Activated T-cell treated with anti-CD3 and anti-CD28 coated beads, Interleukin-2, amount 50 U/mL, for 4 hours (primary cell): ENCODE measurements around the gene NFASC. TPM values are rescaled to one million over a fixed set of nuclear protein-coding genes. Genes with fewer than 3 reads are reported as not detected.

Experiments
- ATAC-seq, 2 donors: fragments of 200-7000 bp; cut with Tn5 transposase; one replicate each; pipeline ENCODE4 v1.10.0; 2021
- DNase-seq: peaks from one replicate; pipeline ENCODE4 v3.0.0-alpha.2; 2020
- H3K27me3 Mint-ChIP-seq: one replicate; pipeline ENCODE4 v1.8.0; 2021; ENCODE audit warnings: low read depth, mixed read lengths
- H3K36me3 Mint-ChIP-seq: one replicate; pipeline ENCODE4 v1.8.0; 2022; ENCODE audit warnings: mixed read lengths; ENCODE audit not compliant: insufficient read depth
- H3K4me1 Mint-ChIP-seq: one replicate; pipeline ENCODE4 v1.8.0; 2021; ENCODE audit warnings: low read depth, mixed read lengths
- H3K4me3 Mint-ChIP-seq: one replicate; pipeline ENCODE4 v1.8.0; 2021; ENCODE audit warnings: mild to moderate bottlenecking, moderate library complexity, mixed read lengths
- H3K9me3 Mint-ChIP-seq: one replicate; pipeline ENCODE4 v1.8.0; 2021; ENCODE audit warnings: mixed read lengths
- total RNA-seq, 3 donors: library from RNA; stranded (reverse); gene quantifications; one replicate each; pipeline ENCODE4 v1.2.1, GENCODE V29; 2021

Gene NFASC
- total RNA-seq, 3 donors from 2014 or later, result 0.13 to 0.41 (median 0.13) TPM

DNA sequence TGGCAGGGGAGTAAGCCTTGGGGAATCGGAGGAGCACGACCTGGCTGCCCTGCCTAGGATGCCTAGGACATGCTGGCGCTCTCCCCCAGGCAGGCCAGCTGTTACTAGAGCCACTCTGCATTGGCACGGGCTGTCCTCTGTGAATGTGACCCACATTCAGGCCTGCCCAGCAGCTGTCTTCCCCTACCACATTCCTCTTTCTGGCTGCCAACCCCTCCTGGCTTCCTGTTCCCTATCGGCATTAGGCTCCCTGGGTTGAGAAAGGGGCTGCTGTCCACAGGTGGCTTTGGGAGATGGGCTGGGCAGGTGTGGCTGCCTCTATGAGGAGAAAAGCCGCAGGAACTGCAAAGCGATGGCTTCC is 2.3 kb upstream of the NFASC start:
- no peak for ATAC-seq
- peaks cover 22% of the 10 kb centered on the region for H3K27me3 Mint-ChIP-seq
- H3K4me3 Mint-ChIP-seq, result no peak overlapping the region
- no peaks in the 10 kb centered on the region for H3K4me1 Mint-ChIP-seq
- H3K36me3 Mint-ChIP-seq, result no peaks in the 10 kb centered on the region
- no peak for DNase-seq
- H3K9me3 Mint-ChIP-seq, result no peaks in the 10 kb centered on the region

DNA sequence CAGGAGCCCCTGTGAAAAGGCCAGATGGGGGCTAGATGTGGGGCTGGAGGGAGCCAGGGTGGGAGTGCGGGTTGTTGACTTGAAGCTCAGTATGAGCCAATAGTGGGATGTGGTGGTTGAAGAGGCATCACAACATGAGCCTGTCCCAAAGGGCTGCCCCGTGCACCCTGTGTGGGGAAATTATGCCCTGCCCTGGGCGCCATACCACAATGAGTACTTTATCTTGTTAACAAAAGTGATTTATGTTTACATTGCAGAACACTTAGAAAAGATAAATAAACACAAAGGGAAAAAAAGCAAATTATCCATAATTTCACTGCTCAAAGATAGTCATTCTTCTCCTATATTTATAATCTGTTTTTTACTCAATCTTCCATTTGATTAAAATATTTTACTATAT is 1.6 kb upstream of the NFASC start:
- peaks cover 22% of the 10 kb centered on the region for H3K27me3 Mint-ChIP-seq
- no peaks in the 10 kb centered on the region for H3K4me1 Mint-ChIP-seq
- H3K36me3 Mint-ChIP-seq, result no peaks in the 10 kb centered on the region
- no peak overlapping the region for H3K4me3 Mint-ChIP-seq
- ATAC-seq (no peak), DNase-seq (no peak)
- no peaks in the 10 kb centered on the region for H3K9me3 Mint-ChIP-seq

DNA sequence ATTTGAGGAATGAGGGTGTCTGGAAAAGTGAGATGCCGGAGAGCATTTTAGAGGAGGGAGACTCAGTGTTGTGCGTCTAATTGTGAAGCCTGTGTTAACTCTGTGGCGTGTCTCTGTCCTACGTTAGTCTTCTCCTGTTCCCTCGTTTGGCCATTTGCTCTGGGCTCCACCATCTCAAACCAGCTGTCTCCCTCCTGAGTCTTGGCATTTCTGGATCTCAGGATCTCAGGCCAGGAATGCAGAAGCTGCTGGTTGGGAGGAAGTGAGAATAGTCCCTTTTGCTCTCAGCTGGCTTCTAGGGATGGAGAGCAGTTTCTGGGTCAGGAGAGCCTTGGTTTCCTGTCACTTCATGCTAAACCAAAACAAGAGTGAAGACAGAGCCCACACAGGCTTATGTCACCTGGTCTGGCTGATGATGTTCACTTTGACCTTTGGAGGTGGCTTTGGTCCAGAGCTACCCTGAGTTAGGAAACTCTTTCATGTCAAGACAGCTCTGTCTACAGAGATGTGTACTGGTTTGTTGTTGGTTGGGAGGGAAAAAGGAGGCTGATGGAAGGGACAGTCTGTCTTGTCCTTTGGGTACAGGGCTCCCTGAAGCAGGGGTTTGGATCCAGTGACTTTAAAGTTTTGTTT is 859 bp downstream of the NFASC start:
- H3K4me3 Mint-ChIP-seq, result no peak overlapping the region
- no peaks in the 10 kb centered on the region for H3K36me3 Mint-ChIP-seq
- no peaks in the 10 kb centered on the region for H3K4me1 Mint-ChIP-seq
- no peak for DNase-seq
- H3K27me3 Mint-ChIP-seq, result peaks cover 22% of the 10 kb centered on the region
- no peak for ATAC-seq
- no peaks in the 10 kb centered on the region for H3K9me3 Mint-ChIP-seq

DNA sequence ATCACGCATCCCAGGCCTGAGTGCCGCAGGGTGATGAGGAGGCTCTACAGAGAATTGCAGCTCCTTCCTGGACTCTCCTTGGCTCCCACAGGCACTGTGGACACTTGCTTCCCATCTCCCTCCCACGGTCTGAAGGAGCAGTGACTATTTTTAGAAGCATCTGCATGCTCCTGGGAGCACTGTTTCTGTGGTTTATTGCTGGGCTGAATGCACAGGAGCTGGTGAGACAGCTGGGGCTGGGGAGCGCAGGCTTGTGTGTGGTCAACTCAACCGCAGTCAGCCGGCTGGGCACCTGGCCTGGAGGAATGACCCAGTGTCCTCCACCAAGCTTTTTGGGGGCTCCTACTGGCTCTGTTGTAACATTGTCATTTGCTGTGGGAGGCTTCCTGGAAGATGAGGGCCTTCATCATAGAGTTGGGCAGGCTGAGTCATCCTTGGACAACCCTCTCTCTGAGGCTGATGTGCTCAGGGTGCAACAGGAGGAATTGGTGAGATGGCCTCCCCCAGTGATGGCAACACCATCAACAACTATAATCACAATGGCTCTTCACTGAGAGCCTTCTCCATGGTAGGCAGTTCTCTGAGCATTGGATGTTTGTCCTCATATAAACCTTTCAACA is 1.7 kb downstream of the NFASC start:
- ATAC-seq (no peak), DNase-seq (no peak)
- H3K4me1 Mint-ChIP-seq, result no peaks in the 10 kb centered on the region
- peaks cover 18% of the 10 kb centered on the region for H3K27me3 Mint-ChIP-seq
- no peak overlapping the region for H3K4me3 Mint-ChIP-seq
- no peaks in the 10 kb centered on the region for H3K9me3 Mint-ChIP-seq
- H3K36me3 Mint-ChIP-seq, result no peaks in the 10 kb centered on the region

DNA sequence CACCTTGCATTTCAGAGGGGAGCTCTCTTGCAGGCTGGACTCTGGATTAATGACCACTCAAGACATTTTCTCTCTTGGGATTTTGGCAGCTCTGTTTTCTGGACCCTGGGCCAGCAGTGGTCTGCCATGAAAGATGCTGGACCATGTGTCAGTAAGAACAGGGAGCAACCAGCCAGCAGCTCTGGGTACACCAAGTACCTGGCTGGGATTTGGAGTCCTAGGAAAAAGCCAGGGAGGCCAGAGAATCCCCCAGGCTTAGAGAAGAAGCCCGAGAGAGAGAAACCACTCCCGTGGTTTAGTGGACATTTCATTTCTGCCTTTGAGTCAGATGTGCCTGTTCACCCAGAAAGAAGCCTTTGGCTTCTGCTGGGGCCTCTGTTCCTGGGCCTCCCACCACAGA is 2.5 kb downstream of the NFASC start:
- Mint-ChIP-seq H3K36me3 (no peaks in the 10 kb centered on the region), H3K27me3 (peaks cover 15% of the 10 kb centered on the region), H3K4me1 (no peaks in the 10 kb centered on the region), H3K9me3 (no peaks in the 10 kb centered on the region), H3K4me3 (no peak overlapping the region)
- DNase-seq (no peak), ATAC-seq (no peak)

DNA sequence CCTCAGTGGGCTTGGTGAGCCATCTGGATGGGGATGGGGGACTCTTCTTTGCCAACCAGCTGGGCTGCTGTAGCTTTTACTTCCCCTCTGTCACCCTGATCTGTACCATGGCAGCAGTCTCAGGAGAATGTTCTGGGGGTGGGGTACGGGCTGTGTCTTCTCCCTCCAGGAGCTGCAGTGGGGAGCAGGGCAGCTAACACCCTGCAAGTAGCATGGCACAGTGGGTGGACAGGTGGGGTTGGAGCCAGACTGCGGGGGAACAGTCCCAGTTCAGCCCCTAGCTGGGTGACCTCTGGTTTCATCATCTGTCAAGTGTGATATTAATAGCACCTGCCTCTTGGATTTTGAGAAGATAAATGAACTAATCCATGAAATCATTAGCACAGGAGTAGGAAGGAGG is 3.1 kb downstream of the NFASC start:
- ATAC-seq (no peak), DNase-seq (no peak)
- Mint-ChIP-seq H3K27me3 (peaks cover 20% of the 10 kb centered on the region), H3K4me1 (no peaks in the 10 kb centered on the region), H3K4me3 (no peak overlapping the region), H3K36me3 (no peaks in the 10 kb centered on the region), H3K9me3 (no peaks in the 10 kb centered on the region)

DNA sequence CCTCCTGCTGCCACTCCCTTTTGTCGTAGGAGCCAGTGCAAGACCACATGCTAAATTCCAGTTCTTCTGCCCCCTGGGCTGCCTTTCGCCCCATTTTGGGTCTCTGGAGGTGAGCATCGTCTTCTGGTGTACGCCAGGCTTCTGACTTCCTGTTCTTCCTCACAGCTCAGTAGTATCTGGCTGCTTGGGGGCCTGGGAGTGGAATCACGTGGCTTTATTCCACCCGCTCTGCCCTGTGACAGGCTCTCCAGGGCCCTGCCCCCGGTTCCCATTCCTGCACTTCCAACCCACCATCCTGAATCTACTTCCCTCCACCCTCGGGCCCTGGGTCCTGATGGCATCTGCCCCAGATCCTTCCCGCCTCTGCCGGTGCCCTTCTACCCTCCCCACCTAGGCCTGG is 3.6 kb downstream of the NFASC start:
- no peaks in the 10 kb centered on the region for H3K4me1 Mint-ChIP-seq
- no peaks in the 10 kb centered on the region for H3K36me3 Mint-ChIP-seq
- peaks cover 20% of the 10 kb centered on the region for H3K27me3 Mint-ChIP-seq
- H3K9me3 Mint-ChIP-seq, result no peaks in the 10 kb centered on the region
- H3K4me3 Mint-ChIP-seq, result no peak overlapping the region
- DNase-seq, result no peak
- no peak for ATAC-seq

DNA sequence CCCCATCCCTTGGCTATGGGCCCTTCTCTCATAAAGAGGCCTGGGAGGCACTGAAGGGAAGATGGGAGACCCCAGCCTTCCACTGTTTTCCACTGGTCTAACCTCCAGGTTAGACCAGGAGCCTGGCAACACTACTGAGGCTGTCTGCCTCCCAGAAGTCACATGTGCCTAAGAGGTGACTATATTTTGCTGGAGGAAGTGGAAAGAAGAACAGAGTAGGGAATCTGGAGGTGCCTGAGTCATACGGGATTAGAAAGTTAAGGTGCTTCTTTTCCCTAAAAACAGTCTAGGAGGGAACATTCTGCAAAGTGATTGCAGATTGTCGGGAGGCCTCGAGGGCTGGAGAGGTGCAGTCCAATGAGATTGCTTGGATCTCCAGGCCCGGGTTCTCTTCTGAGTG is 4.6 kb downstream of the NFASC start:
- Mint-ChIP-seq H3K36me3 (no peaks in the 10 kb centered on the region), H3K4me3 (no peak overlapping the region)

DNA sequence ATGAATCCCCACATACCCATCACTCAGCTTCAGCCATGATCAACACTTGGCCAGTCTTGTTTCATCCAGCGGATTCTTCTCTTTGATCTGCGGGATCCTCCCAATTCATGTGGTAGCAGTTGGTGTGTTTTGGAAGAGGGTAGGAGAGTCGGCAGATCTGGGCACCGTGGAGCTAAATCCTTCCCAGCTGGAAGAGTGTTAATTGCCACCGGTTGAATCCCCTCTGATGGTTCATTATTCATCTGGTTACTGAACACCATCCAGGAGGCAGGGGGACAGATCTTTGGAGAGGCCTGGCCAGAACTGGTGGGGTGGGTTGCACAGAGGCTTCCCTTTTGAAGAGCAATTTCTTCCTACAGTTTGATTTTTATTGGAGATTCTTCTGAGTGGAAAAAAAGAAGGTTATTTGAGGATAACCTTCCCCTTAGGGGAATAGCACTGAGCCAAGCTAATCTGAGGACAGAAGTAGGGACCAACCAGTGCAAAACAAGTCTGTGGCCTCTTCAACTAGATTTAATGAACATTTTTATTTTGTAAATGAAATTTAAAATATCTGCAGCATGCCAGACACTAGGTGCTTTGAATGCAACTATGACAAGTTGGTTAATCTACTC is 8.1 kb downstream of the NFASC start:
- Mint-ChIP-seq H3K9me3 (no peaks in the 10 kb centered on the region), H3K4me1 (no peaks in the 10 kb centered on the region), H3K4me3 (no peak overlapping the region), H3K36me3 (no peaks in the 10 kb centered on the region), H3K27me3 (peaks cover 5% of the 10 kb centered on the region)
- ATAC-seq (no peak), DNase-seq (no peak)

More for the DNA sequence above, 4.6 kb downstream of the NFASC start:
- Mint-ChIP-seq H3K27me3 (peaks cover 16% of the 10 kb centered on the region), H3K9me3 (no peaks in the 10 kb centered on the region), H3K4me1 (no peaks in the 10 kb centered on the region)
- DNase-seq (no peak), ATAC-seq (no peak)

DNA sequence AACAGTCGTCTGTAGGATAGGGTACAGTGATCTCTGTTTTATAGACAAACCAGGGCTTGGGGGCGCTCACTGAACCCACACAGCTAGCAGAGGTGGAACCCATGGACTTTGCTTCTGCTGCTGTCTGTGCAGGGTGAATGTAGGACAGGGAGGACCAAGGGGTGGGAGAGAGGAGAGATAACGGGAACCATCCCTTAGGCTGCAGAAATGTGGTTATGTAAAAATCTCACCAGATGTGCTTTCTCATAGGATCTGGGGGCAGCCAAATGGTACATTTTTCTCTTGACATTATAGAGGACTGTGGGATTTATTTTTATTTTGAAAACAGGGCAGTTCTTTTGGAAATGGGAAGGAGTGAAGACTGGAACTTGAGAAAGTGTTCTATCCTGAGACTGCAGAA is 8.7 kb downstream of the NFASC start:
- Mint-ChIP-seq H3K9me3 (no peaks in the 10 kb centered on the region), H3K36me3 (no peaks in the 10 kb centered on the region), H3K4me1 (no peaks in the 10 kb centered on the region), H3K4me3 (no peak overlapping the region), H3K27me3 (peaks cover 5% of the 10 kb centered on the region)
- ATAC-seq (no peak), DNase-seq (no peak)

DNA sequence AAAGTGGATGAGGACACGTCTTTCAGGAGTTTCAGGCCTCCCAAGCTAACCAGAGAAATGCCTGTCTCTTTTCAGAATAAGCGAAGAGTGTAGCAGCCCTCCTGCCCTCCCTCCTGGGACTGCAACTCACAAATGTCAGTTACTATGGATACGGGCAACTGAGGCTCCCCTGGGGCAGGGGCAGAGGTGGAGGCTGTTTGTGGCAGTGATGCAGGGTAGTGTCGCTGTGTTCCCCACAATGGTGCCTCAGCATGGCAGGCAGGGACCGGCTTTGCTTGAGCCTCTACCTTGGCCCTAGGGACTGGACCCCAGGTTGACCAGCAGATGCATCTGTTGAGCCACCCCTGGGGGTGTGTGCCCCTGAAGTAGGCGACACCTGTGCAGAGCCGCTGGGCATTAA is 10.2 kb downstream of the NFASC start:
- DNase-seq, result no peak
- Mint-ChIP-seq H3K27me3 (peaks cover 5% of the 10 kb centered on the region), H3K4me3 (no peak overlapping the region), H3K36me3 (no peaks in the 10 kb centered on the region), H3K9me3 (no peaks in the 10 kb centered on the region), H3K4me1 (no peaks in the 10 kb centered on the region)
- ATAC-seq, result no peak

DNA sequence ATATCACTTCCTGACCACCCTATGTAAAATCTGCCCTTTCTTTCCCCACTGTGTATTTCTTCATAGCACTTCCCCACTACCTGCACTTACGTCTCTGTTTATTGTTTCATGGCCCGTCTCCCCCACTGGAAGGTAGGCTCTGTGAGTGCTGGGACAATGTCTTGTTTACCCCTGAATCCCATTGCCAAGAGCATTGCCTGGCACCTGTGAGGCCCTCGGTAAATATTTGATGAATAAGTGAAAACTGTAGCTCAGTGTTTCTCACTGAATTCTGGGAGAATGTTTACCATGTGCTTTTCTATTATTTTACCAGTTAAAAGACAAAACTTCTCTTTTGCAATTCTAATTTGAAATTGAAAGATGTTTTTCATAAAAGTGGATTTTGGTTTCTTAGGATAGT is 11.8 kb downstream of the NFASC start:
- Mint-ChIP-seq H3K4me3 (no peak overlapping the region), H3K4me1 (no peaks in the 10 kb centered on the region), H3K9me3 (no peaks in the 10 kb centered on the region), H3K27me3 (peaks cover 5% of the 10 kb centered on the region), H3K36me3 (no peaks in the 10 kb centered on the region)
- DNase-seq (no peak), ATAC-seq (no peak)

DNA sequence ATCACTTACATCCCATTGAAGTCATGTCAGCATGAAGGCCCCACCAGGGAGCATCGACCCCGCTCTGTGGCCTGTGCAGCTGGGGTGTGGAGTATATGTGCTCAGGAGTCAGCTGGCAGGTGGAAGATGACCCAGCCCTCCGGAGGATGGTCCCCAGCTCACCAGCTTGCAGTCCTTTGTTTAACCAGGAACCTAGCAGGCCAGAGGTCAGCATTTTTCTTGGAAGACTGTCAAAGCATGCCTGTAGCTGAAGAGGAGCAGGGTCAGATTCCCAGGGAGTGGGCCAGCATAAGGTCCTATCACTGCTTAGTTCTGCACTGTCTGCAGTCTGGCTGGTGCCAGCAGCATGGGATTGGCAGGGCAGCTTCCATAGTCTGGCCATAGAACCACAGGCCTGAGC is 12.7 kb downstream of the NFASC start:
- ATAC-seq (no peak), DNase-seq (no peak)
- Mint-ChIP-seq H3K27me3 (peaks cover 5% of the 10 kb centered on the region), H3K4me3 (no peak overlapping the region), H3K36me3 (no peaks in the 10 kb centered on the region), H3K9me3 (no peaks in the 10 kb centered on the region), H3K4me1 (no peaks in the 10 kb centered on the region)

DNA sequence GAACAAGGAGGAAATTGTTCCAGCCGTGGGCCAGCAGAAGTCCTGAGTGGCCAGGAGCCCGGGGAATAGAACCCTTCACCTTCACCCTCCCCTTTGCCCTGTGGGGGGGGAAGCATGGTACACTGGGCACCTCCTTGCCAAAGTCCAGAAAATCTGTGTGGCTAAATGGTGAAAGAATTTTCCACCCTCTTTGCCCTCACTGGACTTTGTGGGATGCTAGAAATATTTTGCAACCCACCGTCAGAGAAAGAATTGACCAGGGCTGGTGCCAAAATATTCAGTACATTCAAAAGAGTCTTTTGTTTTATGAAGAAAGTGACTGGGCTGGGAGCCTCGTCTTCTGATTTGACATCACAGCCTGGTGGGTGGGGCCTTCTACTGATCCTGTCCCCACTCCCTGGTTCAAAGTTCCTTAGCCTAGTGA is 14.6 kb downstream of the NFASC start:
- DNase-seq, result no peak
- Mint-ChIP-seq H3K27me3 (peaks cover 8% of the 10 kb centered on the region), H3K4me3 (no peak overlapping the region), H3K9me3 (no peaks in the 10 kb centered on the region), H3K4me1 (no peaks in the 10 kb centered on the region), H3K36me3 (no peaks in the 10 kb centered on the region)
- ATAC-seq, result no peak

DNA sequence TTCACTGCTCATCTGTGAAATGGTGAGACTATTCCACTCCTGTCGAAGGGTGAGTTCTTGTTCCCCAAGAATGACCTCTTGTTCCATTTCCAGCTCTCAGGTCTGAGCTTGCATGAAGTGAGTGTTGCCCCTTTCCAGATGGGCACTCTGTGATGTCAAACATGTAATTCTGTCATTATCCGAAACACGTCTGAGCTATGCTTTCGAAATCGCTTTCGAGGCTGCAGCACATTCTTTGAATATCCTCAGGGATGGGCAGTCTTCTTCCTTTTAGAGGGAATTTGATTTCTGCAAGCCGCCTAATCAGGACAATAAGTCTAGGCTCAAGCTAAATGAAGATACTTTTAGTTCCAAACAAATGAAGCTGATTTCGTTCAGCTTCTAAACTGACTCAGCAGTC is 15.1 kb downstream of the NFASC start:
- no peak overlapping the region for H3K4me3 Mint-ChIP-seq
- H3K4me1 Mint-ChIP-seq, result no peaks in the 10 kb centered on the region
- peaks cover 9% of the 10 kb centered on the region for H3K27me3 Mint-ChIP-seq
- ATAC-seq, result no peak
- no peaks in the 10 kb centered on the region for H3K9me3 Mint-ChIP-seq
- H3K36me3 Mint-ChIP-seq, result no peaks in the 10 kb centered on the region
- no peak for DNase-seq
